K562 (cell line): ENCODE data around the gene MAZ. TPM values are rescaled to one million over a fixed set of nuclear protein-coding genes. Genes with fewer than 3 reads are reported as not detected.
A peak's percentile ranks its signal among the peaks of the same experiment; 100 is the strongest.

Experiments
- HDGF ChIP-seq: fragments of 450-650 bp; IDR thresholded peaks from 2 replicates; pipeline ENCODE4 v1.6.1; 2016
- HNRNPH1 ChIP-seq: fragments of 200-400 bp; formaldehyde crosslinking; optimal IDR thresholded peaks from 2 replicates; pipeline ENCODE3; 2017; ENCODE audit warnings: low read depth, mild to moderate bottlenecking, low read length, moderate library complexity
- ID3 ChIP-seq, 2 experiments: fragments of 250-450 bp in 1 of 2; fragments of 450-650 bp in 1 of 2; sonication (Bioruptor Pico) in 1 of 2; IDR thresholded peaks; 2 replicates each; pipeline versions ENCODE4 v1.6.1 to v1.8.0; 2016 to 2021; ENCODE audit warnings: mild to moderate bottlenecking in 2 of 2, moderate library complexity in 2 of 2, missing compliant biosample characterization in 1 of 2, missing genetic modification characterization in 1 of 2
- MLLT1 ChIP-seq, 2 experiments: fragments of 450-650 bp; IDR thresholded peaks; 2 replicates each; pipeline ENCODE4 v1.6.1; 2016
- SRF ChIP-seq, 2 experiments: fragments of 250-450, 450-650 bp in 1 of 2; sonication (Bioruptor Pico) in 1 of 2; sonication (generic) in 1 of 2; formaldehyde crosslinking; IDR thresholded peaks; 2 replicates each; pipeline versions ENCODE4 v1.5.0 to v1.5.1; 2020 to 2022; ENCODE audit warnings: mild to moderate bottlenecking in 1 of 2, missing genetic modification reagents in 1 of 2
- STAT5B ChIP-seq: fragments of 250-450 bp; sonication (Bioruptor Pico); IDR thresholded peaks from 2 replicates; pipeline ENCODE4 v1.8.0; 2021; ENCODE audit warnings: mild to moderate bottlenecking, inconsistent platforms
- polyA plus RNA-seq, 8 experiments: library from polyadenylated mRNA; depleted of rRNA in 4 of 8; stranded (reverse) in 5 of 8; unstranded in 3 of 8; fragments of >200 nt; fragmentation: Nextera tagmentation in 2 of 8; fragmentation: Illumina TruSeq in 1 of 8; extraction: Ambion mirVana in 2 of 8; extraction: Trizol in 1 of 8; gene quantifications; 2 replicates each; pipeline versions ENCODE4 v1.2.1 to v1.2.3, GENCODE V29; 2011 to 2014; ENCODE audit warnings: inconsistent platforms in 1 of 8, missing spikeins in 1 of 8
- total RNA-seq, 7 experiments: library from RNA; depleted of rRNA in 6 of 7; stranded (reverse); fragments of >200 nt in 6 of 7; fragmentation: Illumina TruSeq in 2 of 7; extraction: Trizol in 2 of 7; gene quantifications; 2 replicates each; pipeline versions ENCODE4 v1.2.1 to v1.2.3, GENCODE V29; 2011 to 2021; ENCODE audit warnings: low replicate concordance in 1 of 7
- TF ChIP-seq, protein P1 (sequence below), 2 experiments: fragments of 450-650 bp; IDR thresholded peaks; 2 replicates each; pipeline ENCODE4 v1.6.1; 2018; ENCODE audit warnings: mild to moderate bottlenecking in 2 of 2, low read depth in 1 of 2; ENCODE audit not compliant: partially characterized antibody in 2 of 2
- TF ChIP-seq, protein P2 (sequence below): sonication (generic); formaldehyde crosslinking; IDR thresholded peaks from 2 replicates; pipeline ENCODE4 v1.8.0; 2022; ENCODE audit warnings: mild to moderate bottlenecking, missing genetic modification reagents, borderline replicate concordance
- TF ChIP-seq, protein P3 (sequence below): sonication (generic); formaldehyde crosslinking; IDR thresholded peaks from 2 replicates; pipeline ENCODE4 v1.8.0; 2022; ENCODE audit warnings: mild to moderate bottlenecking, missing genetic modification reagents
- TF ChIP-seq, protein P4 (sequence below): fragments of 250-450 bp; sonication (Bioruptor Pico); IDR thresholded peaks from 2 replicates; pipeline ENCODE4 v1.8.0; 2022; ENCODE audit warnings: inconsistent platforms

MAZ gene
- total and polyA plus RNA-seq, 9 of the 15 experiments (the other 6 are each of a cell fraction or from before 2014, with no cell fraction given): 45.4 to 532 (median 250) TPM

DNA sequence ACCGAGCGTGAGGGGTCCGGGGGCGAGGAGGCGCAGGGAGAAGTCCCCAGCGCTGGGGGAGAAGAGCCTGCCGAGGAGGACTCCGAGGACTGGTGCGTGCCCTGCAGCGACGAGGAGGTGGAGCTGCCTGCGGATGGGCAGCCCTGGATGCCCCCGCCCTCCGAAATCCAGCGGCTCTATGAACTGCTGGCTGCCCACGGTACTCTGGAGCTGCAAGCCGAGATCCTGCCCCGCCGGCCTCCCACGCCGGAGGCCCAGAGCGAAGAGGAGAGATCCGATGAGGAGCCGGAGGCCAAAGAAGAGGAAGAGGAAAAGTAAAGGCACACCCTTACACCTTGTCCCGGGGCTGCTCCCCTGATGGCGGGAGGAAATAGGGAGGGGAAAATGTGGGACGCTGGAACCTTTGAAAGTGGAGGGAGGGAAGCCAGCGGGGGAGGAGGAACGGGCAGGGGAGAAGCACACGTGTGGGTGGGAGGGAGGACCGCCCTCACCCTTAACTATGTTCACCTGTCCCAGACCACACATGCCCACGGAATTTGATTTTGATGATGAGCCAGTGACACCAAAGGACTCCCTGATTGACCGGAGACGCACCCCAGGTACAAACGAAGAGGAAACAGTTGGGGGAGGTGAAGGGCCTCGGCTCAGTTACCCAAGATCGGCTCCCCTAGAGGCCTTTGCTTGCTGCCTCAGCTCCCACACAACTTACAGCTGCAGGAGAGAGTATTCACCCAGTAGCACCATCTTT is 10.5 kb downstream of the MAZ start (continued):
- 0 out of 2 replicates have a peak, but pooled peaks have one; percentile 21 for TF ChIP-seq HDGF
- no peak for TF ChIP-seq STAT5B (CRISPR knock-in tag)
- TF ChIP-seq, protein P1, sequence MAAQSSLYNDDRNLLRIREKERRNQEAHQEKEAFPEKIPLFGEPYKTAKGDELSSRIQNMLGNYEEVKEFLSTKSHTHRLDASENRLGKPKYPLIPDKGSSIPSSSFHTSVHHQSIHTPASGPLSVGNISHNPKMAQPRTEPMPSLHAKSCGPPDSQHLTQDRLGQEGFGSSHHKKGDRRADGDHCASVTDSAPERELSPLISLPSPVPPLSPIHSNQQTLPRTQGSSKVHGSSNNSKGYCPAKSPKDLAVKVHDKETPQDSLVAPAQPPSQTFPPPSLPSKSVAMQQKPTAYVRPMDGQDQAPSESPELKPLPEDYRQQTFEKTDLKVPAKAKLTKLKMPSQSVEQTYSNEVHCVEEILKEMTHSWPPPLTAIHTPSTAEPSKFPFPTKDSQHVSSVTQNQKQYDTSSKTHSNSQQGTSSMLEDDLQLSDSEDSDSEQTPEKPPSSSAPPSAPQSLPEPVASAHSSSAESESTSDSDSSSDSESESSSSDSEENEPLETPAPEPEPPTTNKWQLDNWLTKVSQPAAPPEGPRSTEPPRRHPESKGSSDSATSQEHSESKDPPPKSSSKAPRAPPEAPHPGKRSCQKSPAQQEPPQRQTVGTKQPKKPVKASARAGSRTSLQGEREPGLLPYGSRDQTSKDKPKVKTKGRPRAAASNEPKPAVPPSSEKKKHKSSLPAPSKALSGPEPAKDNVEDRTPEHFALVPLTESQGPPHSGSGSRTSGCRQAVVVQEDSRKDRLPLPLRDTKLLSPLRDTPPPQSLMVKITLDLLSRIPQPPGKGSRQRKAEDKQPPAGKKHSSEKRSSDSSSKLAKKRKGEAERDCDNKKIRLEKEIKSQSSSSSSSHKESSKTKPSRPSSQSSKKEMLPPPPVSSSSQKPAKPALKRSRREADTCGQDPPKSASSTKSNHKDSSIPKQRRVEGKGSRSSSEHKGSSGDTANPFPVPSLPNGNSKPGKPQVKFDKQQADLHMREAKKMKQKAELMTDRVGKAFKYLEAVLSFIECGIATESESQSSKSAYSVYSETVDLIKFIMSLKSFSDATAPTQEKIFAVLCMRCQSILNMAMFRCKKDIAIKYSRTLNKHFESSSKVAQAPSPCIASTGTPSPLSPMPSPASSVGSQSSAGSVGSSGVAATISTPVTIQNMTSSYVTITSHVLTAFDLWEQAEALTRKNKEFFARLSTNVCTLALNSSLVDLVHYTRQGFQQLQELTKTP (IDR thresholded peaks at IDR 0.05; ENCODE audit: low read depth in 1 of 2, partially characterized antibody in 2 of 2): peak in 1 of 2 experiments; percentile 44
- TF ChIP-seq HNRNPH1: no peak
- TF ChIP-seq, protein P2, sequence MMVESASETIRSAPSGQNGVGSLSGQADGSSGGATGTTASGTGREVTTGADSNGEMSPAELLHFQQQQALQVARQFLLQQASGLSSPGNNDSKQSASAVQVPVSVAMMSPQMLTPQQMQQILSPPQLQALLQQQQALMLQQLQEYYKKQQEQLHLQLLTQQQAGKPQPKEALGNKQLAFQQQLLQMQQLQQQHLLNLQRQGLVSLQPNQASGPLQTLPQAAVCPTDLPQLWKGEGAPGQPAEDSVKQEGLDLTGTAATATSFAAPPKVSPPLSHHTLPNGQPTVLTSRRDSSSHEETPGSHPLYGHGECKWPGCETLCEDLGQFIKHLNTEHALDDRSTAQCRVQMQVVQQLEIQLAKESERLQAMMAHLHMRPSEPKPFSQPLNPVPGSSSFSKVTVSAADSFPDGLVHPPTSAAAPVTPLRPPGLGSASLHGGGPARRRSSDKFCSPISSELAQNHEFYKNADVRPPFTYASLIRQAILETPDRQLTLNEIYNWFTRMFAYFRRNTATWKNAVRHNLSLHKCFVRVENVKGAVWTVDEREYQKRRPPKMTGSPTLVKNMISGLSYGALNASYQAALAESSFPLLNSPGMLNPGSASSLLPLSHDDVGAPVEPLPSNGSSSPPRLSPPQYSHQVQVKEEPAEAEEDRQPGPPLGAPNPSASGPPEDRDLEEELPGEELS (CRISPR knock-in tag): no peak
- TF ChIP-seq, protein P3, sequence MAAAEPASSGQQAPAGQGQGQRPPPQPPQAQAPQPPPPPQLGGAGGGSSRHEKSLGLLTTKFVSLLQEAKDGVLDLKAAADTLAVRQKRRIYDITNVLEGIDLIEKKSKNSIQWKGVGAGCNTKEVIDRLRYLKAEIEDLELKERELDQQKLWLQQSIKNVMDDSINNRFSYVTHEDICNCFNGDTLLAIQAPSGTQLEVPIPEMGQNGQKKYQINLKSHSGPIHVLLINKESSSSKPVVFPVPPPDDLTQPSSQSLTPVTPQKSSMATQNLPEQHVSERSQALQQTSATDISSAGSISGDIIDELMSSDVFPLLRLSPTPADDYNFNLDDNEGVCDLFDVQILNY: no peak
- no peak for TF ChIP-seq SRF (CRISPR knock-in tag; IDR thresholded peaks at IDR 0.05)
- no peak for TF ChIP-seq MLLT1 (IDR thresholded peaks at IDR 0.05)
- TF ChIP-seq ID3 (CRISPR knock-in tag; IDR thresholded peaks at IDR 0.05): no peak
- TF ChIP-seq ID3 (tag; IDR thresholded peaks at IDR 0.05): no peak
- TF ChIP-seq, protein P4, sequence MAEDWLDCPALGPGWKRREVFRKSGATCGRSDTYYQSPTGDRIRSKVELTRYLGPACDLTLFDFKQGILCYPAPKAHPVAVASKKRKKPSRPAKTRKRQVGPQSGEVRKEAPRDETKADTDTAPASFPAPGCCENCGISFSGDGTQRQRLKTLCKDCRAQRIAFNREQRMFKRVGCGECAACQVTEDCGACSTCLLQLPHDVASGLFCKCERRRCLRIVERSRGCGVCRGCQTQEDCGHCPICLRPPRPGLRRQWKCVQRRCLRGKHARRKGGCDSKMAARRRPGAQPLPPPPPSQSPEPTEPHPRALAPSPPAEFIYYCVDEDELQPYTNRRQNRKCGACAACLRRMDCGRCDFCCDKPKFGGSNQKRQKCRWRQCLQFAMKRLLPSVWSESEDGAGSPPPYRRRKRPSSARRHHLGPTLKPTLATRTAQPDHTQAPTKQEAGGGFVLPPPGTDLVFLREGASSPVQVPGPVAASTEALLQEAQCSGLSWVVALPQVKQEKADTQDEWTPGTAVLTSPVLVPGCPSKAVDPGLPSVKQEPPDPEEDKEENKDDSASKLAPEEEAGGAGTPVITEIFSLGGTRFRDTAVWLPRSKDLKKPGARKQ (CRISPR knock-in tag): no peak
